Effector memory CD8-positive, alpha-beta T cell (primary cell): Measurements from ENCODE around the gene ABLIM2.
A peak's percentile ranks its signal among the peaks of the same experiment; 100 is the strongest.

Experiments
- ATAC-seq: fragments of 150-1000 bp; cut with Tn5 transposase; replicated peaks from 2 replicates; pipeline ENCODE4 v1.10.0; 2021; ENCODE audit warnings: mild to moderate bottlenecking, moderate library complexity
- DNase-seq, 3 experiments: peaks; one replicate each; pipeline ENCODE4 v3.0.0; 2021
- H3K27ac Mint-ChIP-seq, 2 donors: one replicate each; pipeline ENCODE4 v1.8.0; 2022; ENCODE audit warnings: mild to moderate bottlenecking in 2 of 2, mixed read lengths in 2 of 2, moderate library complexity in 2 of 2
- H3K27me3 Mint-ChIP-seq, 2 donors: one replicate each; pipeline ENCODE4 v1.8.0; 2022; ENCODE audit warnings: mixed read lengths in 2 of 2
- H3K36me3 Mint-ChIP-seq: one replicate; pipeline ENCODE4 v1.8.0; 2022; ENCODE audit warnings: mild to moderate bottlenecking, moderate library complexity, mixed read lengths; ENCODE audit not compliant: insufficient read depth
- H3K4me1 Mint-ChIP-seq, 2 donors: one replicate each; pipeline ENCODE4 v1.8.0; 2022; ENCODE audit warnings: low read depth in 2 of 2, mixed read lengths in 2 of 2
- H3K4me3 Mint-ChIP-seq, 2 donors: one replicate each; pipeline ENCODE4 v1.8.0; 2022; ENCODE audit warnings: mild to moderate bottlenecking in 2 of 2, mixed read lengths in 2 of 2, moderate library complexity in 2 of 2
- H3K9me3 Mint-ChIP-seq, 2 donors: one replicate each; pipeline ENCODE4 v1.8.0; 2022; ENCODE audit warnings: mixed read lengths in 2 of 2

ABLIM2 gene

DNA sequence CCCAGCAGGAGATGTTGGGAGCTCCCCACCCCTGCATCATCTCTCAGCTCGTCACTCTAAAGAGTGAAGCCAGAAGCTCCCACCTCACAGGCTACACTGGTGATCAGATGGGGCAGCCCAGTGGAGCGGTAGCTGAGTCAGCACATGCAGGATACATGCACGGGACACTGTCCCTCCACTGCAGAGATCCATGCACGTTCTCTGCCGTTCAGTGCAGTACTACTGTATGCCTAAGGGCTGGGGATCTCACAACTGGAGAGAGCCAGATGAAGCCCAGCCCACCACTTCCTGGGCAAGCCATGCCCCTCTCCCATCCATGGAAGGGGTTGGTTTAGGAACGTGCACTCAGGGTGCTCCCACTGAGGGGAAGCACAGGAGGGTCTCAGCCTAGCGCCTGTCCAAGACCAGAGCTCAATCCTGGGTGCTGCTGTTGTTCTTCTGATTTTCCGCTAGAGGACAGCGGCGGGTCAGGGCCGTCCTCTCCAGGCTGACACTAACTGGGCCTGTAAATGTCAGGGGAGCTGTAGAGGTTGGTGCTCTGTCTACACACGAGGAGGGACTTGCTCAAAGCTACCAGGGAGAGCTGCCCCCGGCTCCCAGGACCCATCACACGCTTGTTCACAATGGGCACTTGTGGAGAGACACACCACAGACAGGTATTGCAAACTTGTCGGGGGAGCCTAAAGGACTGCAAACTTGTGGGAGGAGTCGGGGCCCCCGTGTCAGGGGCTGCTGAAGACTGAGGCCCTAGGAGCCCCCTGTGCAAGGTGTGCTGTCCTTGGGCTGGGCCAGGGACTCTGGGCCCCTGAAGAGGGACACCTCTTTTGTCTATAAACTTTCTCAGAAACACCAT, 18.2 kb upstream of the ABLIM2 start:
- Mint-ChIP-seq H3K36me3 (no peaks in the 10 kb centered on the region), H3K27ac (no peak overlapping the region), H3K9me3 (no peaks in the 10 kb centered on the region), H3K27me3 (peaks cover 8 to 15% of the 10 kb centered on the region in 2 donors), H3K4me1 (peaks cover 4 to 12% of the 10 kb centered on the region in 2 donors), H3K4me3 (no peak overlapping the region)
- DNase-seq (peak in 1 of 3 experiments; percentile 35), ATAC-seq (peak; percentile 91)

DNA sequence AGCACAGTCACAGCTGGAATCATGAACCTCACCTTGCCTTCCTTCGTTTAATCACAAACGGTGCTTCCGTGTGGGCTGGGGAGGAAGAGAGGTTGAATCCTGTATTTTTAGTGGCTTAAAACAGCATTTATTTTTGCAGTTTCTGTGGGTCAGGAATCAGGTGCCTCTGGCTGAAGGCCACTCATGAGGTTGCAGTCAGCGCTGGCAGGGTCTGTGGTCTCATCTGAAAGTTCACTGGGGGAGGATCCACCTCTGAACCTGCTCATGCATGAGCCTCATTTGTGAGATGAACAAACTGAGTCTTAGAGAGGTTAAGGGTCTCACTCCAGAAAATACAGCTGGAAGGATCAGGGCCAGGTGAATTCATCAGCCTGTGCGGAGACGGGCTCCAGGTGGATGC, 17.1 kb upstream of the ABLIM2 start:
- Mint-ChIP-seq H3K4me3 (no peak overlapping the region), H3K4me1 (peaks cover 4 to 16% of the 10 kb centered on the region in 2 donors), H3K27ac (no peak overlapping the region), H3K36me3 (no peaks in the 10 kb centered on the region), H3K9me3 (no peaks in the 10 kb centered on the region), H3K27me3 (peaks cover 14 to 24% of the 10 kb centered on the region in 2 donors)
- ATAC-seq = no peak
- DNase-seq = no peak

DNA sequence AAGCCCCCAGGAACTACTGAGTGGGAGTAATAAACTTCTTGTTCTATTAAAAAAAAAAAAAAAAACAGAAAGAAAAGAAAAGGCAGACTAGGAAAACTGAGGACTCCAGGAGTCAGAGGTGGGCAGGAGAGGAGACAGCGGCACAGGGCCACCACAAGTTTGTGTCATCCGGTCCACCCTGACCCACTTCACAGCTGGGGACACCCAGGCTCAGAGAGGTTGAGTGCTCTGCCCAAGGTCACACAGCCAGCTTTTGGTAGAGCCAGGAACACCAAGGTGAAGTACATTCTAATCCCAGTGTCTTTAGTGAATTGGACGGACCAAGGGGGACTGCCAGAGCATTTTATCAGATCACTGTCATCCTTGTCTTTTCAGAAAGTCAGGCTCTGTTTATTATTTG, 16.4 kb upstream of the ABLIM2 start:
- Mint-ChIP-seq H3K4me3 (no peak overlapping the region), H3K9me3 (no peaks in the 10 kb centered on the region), H3K36me3 (no peaks in the 10 kb centered on the region), H3K27me3 (peaks cover 14 to 31% of the 10 kb centered on the region in 2 donors), H3K4me1 (peaks cover 4 to 16% of the 10 kb centered on the region in 2 donors), H3K27ac (no peak overlapping the region)
- ATAC-seq (no peak), DNase-seq (no peak)

DNA sequence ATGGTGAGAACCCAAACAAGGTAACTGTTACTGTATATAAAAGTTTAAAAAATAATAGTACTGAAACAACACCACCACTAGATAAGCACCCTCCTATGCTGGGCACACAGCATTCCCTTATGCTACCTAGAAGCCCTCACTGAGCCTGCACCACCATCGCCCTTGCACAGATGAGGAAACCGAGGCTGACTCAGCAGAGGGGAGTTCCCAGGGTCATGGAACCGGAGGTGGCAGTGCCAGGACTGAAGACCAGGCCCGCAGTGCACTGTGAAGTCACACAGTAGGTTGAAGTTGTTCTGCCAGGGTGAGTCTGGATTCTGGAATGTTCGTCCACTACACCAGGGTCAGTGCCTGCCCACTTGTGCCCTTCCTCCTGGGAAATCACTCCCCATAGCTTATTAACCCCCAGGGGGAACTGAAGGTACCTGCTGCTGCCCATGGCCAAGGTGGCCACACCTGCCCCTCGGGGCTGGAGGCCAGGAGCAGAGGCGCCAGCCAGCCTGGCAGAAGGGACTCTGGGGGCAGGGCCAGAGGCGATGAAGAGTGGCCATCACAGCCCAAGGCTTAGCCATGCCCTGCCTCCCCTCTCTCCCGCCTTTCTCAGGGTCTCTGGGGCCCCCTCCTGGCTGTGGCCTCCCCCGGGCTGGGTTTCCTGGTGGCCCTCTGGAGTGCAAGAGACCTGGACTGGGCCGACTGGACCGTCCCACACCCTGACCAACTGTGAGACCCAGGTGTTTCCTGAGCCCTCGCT, 15.1 kb upstream of the ABLIM2 start:
- DNase-seq (no peak), ATAC-seq (no peak)
- H3K9me3 Mint-ChIP-seq = no peaks in the 10 kb centered on the region
- H3K4me1 Mint-ChIP-seq = peaks cover 4 to 16% of the 10 kb centered on the region in 2 donors
- H3K27me3 Mint-ChIP-seq = peaks cover 14 to 39% of the 10 kb centered on the region in 2 donors
- H3K4me3 Mint-ChIP-seq = no peak overlapping the region
- H3K36me3 Mint-ChIP-seq = no peaks in the 10 kb centered on the region
- no peak overlapping the region for H3K27ac Mint-ChIP-seq

DNA sequence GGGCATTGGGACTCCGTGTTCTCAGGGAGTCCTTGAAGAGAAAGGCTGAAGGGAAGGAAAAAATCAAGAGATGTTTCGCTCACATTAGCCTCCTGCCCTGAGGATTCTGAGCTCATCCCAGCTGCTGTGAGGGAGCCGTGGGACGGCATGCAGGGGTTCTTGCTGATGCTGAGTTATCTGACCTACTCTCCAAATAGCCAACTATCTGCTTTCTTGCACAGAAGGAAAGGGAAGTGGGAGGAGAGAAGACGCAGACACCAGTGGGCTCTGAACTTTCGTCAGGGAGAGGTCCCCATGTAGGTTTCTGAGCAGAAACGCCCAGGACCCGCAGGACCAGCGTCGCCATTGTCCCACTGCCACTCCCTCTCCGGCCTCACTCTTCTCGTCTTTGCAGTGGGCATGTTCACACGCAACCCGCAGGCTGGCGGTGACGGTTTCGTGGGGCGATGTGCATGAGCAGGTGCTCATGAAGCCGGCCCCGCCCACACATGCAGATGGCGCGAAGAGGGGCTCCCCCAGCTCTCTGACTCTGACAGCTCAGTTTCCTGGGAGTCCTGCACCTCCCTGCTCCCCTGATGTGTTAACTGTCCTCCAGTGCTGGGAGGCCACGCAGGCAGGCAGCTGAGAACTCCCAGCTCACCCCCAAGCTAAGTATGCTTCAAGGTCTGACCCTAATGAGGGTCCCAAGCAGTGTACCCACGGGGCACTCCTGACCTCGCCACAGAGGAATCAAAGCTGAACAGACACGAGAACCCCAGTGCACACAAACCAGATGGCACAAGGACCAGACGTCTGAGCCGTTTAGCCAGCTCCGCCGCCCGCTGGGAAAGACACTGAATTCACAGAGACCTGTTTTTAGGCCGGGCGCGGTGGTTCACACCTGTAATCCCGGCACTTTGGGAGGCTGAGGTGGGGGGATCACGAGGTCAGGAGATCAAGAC, 13.6 kb upstream of the ABLIM2 start:
- H3K27ac Mint-ChIP-seq = no peak overlapping the region
- H3K4me1 Mint-ChIP-seq = peaks cover 4 to 16% of the 10 kb centered on the region in 2 donors
- no peak for DNase-seq
- peak overlapping the region in 1 of 2 donors; percentile 38 for H3K4me3 Mint-ChIP-seq
- no peaks in the 10 kb centered on the region for H3K9me3 Mint-ChIP-seq
- H3K27me3 Mint-ChIP-seq = peaks cover 18 to 39% of the 10 kb centered on the region in 2 donors
- no peaks in the 10 kb centered on the region for H3K36me3 Mint-ChIP-seq
- peak; percentile 44 for ATAC-seq

DNA sequence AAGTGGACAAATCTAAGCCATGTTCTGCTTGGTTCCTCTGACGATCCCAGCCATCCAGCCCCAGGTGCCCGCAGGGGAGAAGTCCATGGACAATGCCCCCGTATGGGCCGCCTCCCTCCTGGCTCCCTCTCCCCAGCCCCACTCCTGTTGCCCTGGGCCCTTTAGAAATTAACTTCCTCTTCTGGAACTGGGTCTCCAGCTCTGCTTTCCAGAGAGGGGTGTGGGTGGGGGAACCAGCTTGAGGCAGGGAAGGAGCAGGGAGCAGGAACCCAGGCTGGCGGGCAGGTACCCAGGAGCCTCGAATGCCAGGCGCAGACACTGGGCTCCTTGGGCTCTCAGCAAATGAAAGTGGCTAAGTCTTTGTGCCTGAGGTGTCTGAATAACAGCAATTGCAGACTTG, 12.7 kb upstream of the ABLIM2 start:
- Mint-ChIP-seq H3K36me3 (no peaks in the 10 kb centered on the region), H3K27ac (peak overlapping the region in 1 of 2 donors; percentile 77), H3K4me3 (no peak overlapping the region), H3K4me1 (peaks cover 2 to 12% of the 10 kb centered on the region in 2 donors), H3K27me3 (peaks cover 20 to 49% of the 10 kb centered on the region in 2 donors), H3K9me3 (no peaks in the 10 kb centered on the region)
- no peak for ATAC-seq
- DNase-seq = no peak

DNA sequence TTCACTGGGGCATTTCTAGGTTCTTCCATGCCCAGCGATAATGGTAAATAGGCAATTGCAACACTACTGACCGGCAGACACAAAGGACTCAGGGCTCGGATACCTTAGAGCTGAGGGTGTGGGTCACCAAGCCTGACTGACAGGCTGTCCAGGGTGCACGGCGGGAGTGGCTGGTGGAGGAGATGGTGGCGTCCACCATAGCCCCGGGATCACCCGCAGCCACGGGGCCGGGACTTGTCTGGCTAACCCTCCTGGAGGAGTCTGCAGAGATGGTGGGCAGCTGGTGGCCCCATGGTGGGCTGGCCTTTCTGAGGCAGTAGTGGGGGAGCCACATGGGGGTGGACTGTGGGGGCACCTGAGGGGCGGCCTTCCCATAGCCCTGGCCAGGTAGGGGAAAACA, 11.7 kb upstream of the ABLIM2 start:
- Mint-ChIP-seq H3K27ac (no peak overlapping the region), H3K27me3 (peaks cover 20 to 53% of the 10 kb centered on the region in 2 donors), H3K4me1 (peaks cover 2 to 12% of the 10 kb centered on the region in 2 donors), H3K4me3 (no peak overlapping the region), H3K9me3 (no peaks in the 10 kb centered on the region), H3K36me3 (no peaks in the 10 kb centered on the region)
- ATAC-seq = no peak
- DNase-seq = no peak

DNA sequence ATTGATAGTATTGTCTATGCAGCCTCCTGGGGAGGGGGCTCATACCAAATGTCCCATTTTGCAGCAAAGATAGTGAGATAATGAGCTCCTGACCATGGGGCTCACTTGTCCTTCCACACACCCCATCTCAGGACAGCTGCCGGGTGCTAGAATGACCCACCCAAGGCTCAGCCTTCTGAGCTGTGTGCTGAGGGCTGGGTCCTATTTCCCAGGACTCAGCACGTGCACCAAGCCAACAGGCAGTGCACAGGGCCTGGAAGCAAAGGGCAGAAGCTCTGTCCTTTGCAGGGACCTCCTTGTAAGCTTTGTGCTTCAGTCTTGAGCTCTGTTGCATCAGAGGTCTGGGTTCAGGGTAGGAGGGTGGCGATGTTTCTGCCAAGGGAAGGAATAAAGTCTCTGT, 11.2 kb upstream of the ABLIM2 start:
- no peaks in the 10 kb centered on the region for H3K9me3 Mint-ChIP-seq
- ATAC-seq (no peak), DNase-seq (no peak)
- H3K27me3 Mint-ChIP-seq = peaks cover 25 to 53% of the 10 kb centered on the region in 2 donors
- H3K27ac Mint-ChIP-seq = no peak overlapping the region
- H3K4me1 Mint-ChIP-seq = peaks cover 2 to 12% of the 10 kb centered on the region in 2 donors
- H3K4me3 Mint-ChIP-seq = no peak overlapping the region
- H3K36me3 Mint-ChIP-seq = no peaks in the 10 kb centered on the region

DNA sequence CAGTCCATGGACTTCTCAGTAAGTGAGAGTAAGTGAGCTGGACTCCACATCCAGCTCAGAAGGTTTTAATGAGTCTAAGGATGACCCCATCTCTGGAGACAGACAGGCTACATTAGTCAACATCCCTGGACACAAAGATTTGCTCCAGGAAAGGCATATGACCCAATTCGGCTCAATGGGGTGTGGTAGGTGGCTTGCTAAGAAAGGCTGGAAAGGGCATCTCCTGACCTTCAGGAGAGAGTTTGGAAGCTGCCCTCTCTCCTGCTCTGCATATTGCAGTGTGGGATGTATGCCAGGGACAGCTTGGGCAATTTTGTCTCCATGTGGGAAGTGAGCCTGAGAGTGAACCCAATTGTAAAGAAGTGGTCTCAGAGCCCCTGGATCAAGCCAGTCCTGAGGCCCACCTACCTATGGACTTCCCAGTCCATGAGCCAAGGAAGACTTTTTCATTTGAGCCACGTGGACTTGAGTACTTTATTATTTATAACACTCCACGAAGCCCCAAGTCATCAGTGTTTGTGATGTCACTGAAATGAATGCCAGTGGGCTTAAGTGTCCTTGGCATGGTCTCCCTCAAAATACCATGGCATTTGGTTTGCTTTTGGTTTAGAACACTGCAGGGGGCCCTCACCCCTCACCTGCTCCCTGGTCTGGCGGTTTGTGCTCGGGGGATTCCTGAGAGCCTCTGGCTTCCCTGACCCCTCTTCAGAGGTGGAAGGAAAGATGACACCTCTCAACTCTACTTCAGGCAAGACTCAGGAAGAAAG, 10.4 kb upstream of the ABLIM2 start:
- Mint-ChIP-seq H3K4me3 (no peak overlapping the region), H3K27ac (no peak overlapping the region), H3K9me3 (no peaks in the 10 kb centered on the region), H3K4me1 (peaks cover 2 to 12% of the 10 kb centered on the region in 2 donors), H3K27me3 (peaks cover 25 to 53% of the 10 kb centered on the region in 2 donors), H3K36me3 (peaks cover 2% of the 10 kb centered on the region)
- DNase-seq = no peak
- no peak for ATAC-seq

DNA sequence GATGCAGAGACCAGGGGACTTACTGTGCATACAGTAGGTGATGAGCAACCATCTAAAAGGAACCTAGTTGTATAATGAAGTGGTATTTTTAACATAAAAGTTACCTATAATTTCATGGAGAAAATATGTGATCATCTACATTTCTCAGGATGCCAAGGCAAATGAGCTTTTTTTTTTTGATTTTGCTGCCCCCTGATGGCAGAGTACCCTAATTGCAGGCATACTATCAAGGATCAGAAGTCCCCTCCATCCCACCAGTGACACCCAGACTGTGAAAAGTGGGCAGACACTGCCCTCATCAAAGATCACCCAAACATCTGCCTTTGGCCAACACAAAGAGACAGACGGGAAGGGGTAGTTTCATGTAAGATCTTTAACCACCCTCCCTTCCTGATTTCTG, 9.6 kb upstream of the ABLIM2 start:
- Mint-ChIP-seq H3K27me3 (peaks cover 25 to 53% of the 10 kb centered on the region in 2 donors), H3K36me3 (peaks cover 2% of the 10 kb centered on the region), H3K27ac (no peak overlapping the region), H3K9me3 (no peaks in the 10 kb centered on the region), H3K4me1 (peaks cover 2 to 12% of the 10 kb centered on the region in 2 donors), H3K4me3 (no peak overlapping the region)
- DNase-seq (no peak), ATAC-seq (no peak)

DNA sequence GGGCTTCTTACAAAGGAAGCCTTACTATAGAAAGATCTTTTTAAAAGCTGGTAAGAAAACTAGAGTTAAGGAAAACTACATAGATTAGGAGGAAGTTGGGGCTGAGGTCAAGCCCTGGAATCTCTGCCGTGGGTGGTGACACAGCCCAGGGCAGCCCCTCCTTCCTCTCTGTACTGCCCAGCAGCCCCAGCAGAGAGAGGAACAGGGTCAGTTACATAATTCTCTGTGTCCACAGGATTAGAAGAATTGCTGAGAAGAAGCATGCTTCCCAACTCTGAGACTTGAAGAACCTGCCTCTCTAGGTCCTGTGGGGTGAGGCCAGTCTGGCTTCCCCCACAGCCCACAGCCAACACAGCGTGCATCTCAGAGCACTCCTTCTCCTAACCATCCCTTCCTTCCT, 9.2 kb upstream of the ABLIM2 start:
- peaks cover 2 to 12% of the 10 kb centered on the region in 2 donors for H3K4me1 Mint-ChIP-seq
- DNase-seq (no peak), ATAC-seq (no peak)
- H3K36me3 Mint-ChIP-seq = peaks cover 2% of the 10 kb centered on the region
- H3K9me3 Mint-ChIP-seq = no peaks in the 10 kb centered on the region
- H3K4me3 Mint-ChIP-seq = no peak overlapping the region
- peaks cover 25 to 53% of the 10 kb centered on the region in 2 donors for H3K27me3 Mint-ChIP-seq
- H3K27ac Mint-ChIP-seq = no peak overlapping the region

DNA sequence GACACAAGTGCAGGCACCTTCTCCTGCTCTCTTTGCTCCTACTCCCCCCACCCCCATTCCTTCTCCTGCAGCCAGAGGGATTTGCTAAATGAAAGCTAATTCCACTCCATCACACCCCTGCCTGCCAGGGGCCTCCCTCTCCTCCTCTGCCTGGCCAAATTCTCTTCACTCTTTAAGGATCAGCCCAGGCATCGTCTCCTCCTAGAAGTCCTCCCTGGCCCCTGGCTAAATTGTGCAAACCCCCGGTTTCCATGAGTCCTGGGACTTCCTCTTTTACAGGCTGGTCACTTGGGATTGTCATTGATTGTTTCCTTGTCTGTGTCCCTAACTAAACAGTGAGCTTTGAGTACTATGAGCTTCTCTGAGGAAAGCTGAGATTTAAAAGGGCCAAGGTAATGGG, 8.7 kb upstream of the ABLIM2 start:
- H3K4me1 Mint-ChIP-seq = peaks cover 0 to 9% of the 10 kb centered on the region in 2 donors
- H3K27ac Mint-ChIP-seq = no peak overlapping the region
- no peaks in the 10 kb centered on the region for H3K9me3 Mint-ChIP-seq
- DNase-seq (no peak), ATAC-seq (no peak)
- no peak overlapping the region for H3K4me3 Mint-ChIP-seq
- peaks cover 22 to 49% of the 10 kb centered on the region in 2 donors for H3K27me3 Mint-ChIP-seq
- peaks cover 2% of the 10 kb centered on the region for H3K36me3 Mint-ChIP-seq
